Esophagus squamous epithelium (tissue), 5 donors: ENCODE results near the gene ADGRG3. TPM values are rescaled to one million over a fixed set of nuclear protein-coding genes. Genes with fewer than 3 reads are reported as not detected.

Experiments
- DNase-seq: peaks from one replicate; lab custom pipeline; 2025; lab: John Stamatoyannopoulos, UW
- H3K27ac ChIP-seq, 4 donors: fragments of 200-600 bp; sonication (generic); one replicate each; pipeline ENCODE4 v1.5.1; 2016 to 2019; ENCODE audit warnings: mild to moderate bottlenecking in 1 of 4
- H3K27me3 ChIP-seq, 4 donors: fragments of 200-600 bp; sonication (generic); 1 replicate in 3 of 4; 2 replicates in 1 of 4; pipeline versions ENCODE4 v1.5.1 to v1.6.0; 2017 to 2021; ENCODE audit warnings: antibody characterized with exemption in 1 of 4
- H3K36me3 ChIP-seq, 3 donors: fragments of 200-600 bp; sonication (generic); one replicate each; pipeline ENCODE4 v1.5.1; 2016 to 2019
- H3K4me1 ChIP-seq, 3 donors: fragments of 200-600 bp; sonication (generic); one replicate each; pipeline ENCODE4 v1.5.1; 2017 to 2019
- H3K4me3 ChIP-seq, 4 donors: fragments of 200-600 bp; sonication (generic); 1 replicate in 3 of 4; 2 replicates in 1 of 4; pipeline ENCODE4 v1.5.1; 2016 to 2019; ENCODE audit warnings: mild to moderate bottlenecking in 2 of 4, moderate library complexity in 1 of 4
- H3K9me3 ChIP-seq, 3 donors: fragments of 200-600 bp; sonication (generic); one replicate each; pipeline ENCODE4 v1.5.1; 2016 to 2019
- POLR2A ChIP-seq, 4 donors: fragments of 450-650 bp; IDR thresholded peaks; one replicate each; pipeline ENCODE4 v1.6.1; 2017; ENCODE audit warnings: antibody characterized with exemption in 4 of 4, mild to moderate bottlenecking in 4 of 4, moderate library complexity in 3 of 4
- WGBS, 2 donors: methylation state at CpG; one replicate each; pipeline ENCODE4 v1.1.5; 2018; 5-methylcytosine and 5-hydroxymethylcytosine counted together
- intact Hi-C: fragments of 100-400 bp; cut with DNase I; formaldehyde crosslinking; loops from one replicate; pipeline ENCODE4 v1.15.0; 2022
- total RNA-seq, 4 donors: library from RNA; depleted of rRNA; stranded (reverse); fragments of >200 nt; gene quantifications; one replicate each; pipeline ENCODE4 v1.1.0, GENCODE V29; 2016
- TF ChIP-seq, protein P1 (sequence below), 6 experiments: fragments of 450-650 bp in 4 of 6; fragments of 200-600 bp in 2 of 6; sonication (generic) in 2 of 6; IDR thresholded peaks; one replicate each; pipeline ENCODE4 v1.5.1; 2016 to 2019; ENCODE audit warnings: antibody characterized with exemption in 6 of 6, mild to moderate bottlenecking in 4 of 6, moderate library complexity in 4 of 6
- donor health status: DM: yes; HTN: yes; CAD: no.

Gene ADGRG3
- total RNA-seq, 4 donors from 2014 or later, result 1.5 to 3.9 (median 2.1) TPM; not detected in 1

DNA sequence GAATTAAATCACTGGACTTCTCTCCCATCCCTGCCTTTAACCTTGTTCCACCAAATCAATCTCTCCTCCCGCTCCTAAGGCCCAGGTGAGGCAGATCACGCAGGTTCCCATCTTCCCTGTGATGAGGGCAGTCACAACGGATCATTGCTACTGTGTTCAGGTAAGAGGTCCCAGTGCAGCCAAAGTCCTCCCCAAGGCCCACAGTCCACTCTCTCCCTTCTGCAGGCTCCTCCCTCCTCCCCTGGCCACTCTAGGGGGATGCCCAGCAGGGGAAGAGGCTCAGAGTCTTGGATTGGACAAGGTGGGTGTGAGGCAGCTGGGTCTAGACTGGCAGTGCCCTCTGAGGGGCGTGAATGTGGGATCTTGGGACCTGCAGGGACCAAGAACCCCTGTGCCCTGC, 2.6 kb upstream of the ADGRG3 start:
- Histone ChIP-seq H3K27ac (no peak overlapping the region), H3K4me3 (no peak overlapping the region), H3K36me3 (peaks cover 8 to 52% (median 12%) of the 10 kb centered on the region in 3 donors), H3K27me3 (no peaks in the 10 kb centered on the region), H3K9me3 (no peaks in the 10 kb centered on the region), H3K4me1 (no peaks in the 10 kb centered on the region)
- TF ChIP-seq, protein P1, sequence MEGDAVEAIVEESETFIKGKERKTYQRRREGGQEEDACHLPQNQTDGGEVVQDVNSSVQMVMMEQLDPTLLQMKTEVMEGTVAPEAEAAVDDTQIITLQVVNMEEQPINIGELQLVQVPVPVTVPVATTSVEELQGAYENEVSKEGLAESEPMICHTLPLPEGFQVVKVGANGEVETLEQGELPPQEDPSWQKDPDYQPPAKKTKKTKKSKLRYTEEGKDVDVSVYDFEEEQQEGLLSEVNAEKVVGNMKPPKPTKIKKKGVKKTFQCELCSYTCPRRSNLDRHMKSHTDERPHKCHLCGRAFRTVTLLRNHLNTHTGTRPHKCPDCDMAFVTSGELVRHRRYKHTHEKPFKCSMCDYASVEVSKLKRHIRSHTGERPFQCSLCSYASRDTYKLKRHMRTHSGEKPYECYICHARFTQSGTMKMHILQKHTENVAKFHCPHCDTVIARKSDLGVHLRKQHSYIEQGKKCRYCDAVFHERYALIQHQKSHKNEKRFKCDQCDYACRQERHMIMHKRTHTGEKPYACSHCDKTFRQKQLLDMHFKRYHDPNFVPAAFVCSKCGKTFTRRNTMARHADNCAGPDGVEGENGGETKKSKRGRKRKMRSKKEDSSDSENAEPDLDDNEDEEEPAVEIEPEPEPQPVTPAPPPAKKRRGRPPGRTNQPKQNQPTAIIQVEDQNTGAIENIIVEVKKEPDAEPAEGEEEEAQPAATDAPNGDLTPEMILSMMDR (IDR thresholded peaks at IDR 0.05), result no peak
- TF ChIP-seq POLR2A (IDR thresholded peaks at IDR 0.05), result no peak
- intact Hi-C loops, result no loop called here
- 51 to 71% methylated on average over 2 to 4 of the region's 4 CpGs for whole genome bisulfite sequencing, 2 donors
- DNase-seq, result no peak

DNA sequence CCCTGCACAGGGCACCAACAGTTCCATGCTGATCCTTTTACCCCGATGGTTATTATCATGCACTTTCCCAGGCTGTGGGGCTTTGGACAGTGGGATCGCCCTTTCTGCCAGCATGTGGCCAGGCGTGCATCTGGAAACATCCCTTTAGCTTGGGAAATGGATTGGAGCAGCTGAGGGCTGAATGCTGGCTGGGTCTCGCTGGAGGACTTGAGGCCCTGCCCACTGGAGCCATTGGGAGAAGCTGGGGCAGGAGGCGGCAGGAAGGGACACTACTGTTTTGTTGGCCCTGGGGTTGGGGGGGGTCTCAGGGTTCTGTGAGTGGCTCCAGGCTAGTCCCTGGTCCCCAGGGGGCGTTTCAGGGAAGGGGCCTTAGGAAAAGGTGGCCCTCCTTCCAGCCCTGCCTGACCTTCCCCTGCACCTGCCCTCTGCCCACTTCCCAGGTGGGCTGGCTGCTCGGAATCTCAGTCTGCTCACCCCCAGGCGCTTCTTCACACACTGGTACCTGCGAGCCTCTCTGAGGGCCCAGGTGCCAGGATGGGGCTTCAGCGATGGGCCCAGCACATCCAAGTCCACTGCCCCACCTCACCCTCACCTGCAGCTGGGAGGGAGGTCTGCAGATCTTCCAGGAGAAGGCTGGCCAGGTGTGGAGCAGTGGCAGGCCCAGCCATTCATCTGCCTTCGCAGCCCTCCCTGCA, 1.6 kb upstream of the ADGRG3 start:
- 49 to 68% methylated on average over 6 of the region's 11 CpGs for WGBS, 2 donors
- Histone ChIP-seq H3K4me1 (no peaks in the 10 kb centered on the region), H3K27me3 (no peaks in the 10 kb centered on the region), H3K27ac (no peak overlapping the region), H3K36me3 (peaks cover 8 to 42% (median 12%) of the 10 kb centered on the region in 3 donors), H3K4me3 (no peak overlapping the region), H3K9me3 (no peaks in the 10 kb centered on the region)
- intact Hi-C loops, result no loop called here
- DNase-seq, result no peak
- TF ChIP-seq, protein P1 (IDR thresholded peaks at IDR 0.05), result no peak
- no peak for TF ChIP-seq POLR2A (IDR thresholded peaks at IDR 0.05)

DNA sequence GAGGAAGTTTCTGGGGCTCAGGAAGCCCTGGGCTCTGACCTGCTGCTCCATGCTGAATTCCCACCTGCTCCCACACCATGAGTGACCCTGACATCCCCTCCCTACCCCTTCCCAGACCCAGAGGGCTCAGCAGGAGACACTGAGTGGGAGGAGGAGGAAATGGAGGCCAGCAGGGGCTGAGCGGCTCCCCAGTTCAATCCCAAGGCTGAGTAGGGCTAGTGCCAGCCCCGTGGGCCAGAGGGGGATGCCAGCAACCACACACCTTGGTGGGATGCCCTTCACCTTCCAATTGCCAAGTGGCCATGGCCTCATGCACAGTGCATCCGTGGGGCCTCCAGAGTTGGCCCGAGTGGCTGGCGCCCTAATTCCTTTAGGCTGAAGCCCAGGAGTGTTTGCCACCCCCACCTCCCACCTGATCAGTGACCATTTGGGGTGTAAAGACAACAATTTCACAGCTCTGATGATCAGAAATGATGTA, 1.0 kb upstream of the ADGRG3 start:
- DNase-seq, result no peak
- intact Hi-C loops, result no loop called here
- Histone ChIP-seq H3K9me3 (no peaks in the 10 kb centered on the region), H3K4me1 (no peaks in the 10 kb centered on the region), H3K27me3 (no peaks in the 10 kb centered on the region), H3K4me3 (no peak overlapping the region), H3K36me3 (peaks cover 8 to 36% (median 12%) of the 10 kb centered on the region in 3 donors), H3K27ac (no peak overlapping the region)
- WGBS, 2 donors, result 61% methylated on average over 4 of the region's 5 CpGs; no CpG with 5 or more reads in 1 of the 2 donors
- TF ChIP-seq, protein P1 (IDR thresholded peaks at IDR 0.05), result no peak
- TF ChIP-seq POLR2A (IDR thresholded peaks at IDR 0.05), result no peak

DNA sequence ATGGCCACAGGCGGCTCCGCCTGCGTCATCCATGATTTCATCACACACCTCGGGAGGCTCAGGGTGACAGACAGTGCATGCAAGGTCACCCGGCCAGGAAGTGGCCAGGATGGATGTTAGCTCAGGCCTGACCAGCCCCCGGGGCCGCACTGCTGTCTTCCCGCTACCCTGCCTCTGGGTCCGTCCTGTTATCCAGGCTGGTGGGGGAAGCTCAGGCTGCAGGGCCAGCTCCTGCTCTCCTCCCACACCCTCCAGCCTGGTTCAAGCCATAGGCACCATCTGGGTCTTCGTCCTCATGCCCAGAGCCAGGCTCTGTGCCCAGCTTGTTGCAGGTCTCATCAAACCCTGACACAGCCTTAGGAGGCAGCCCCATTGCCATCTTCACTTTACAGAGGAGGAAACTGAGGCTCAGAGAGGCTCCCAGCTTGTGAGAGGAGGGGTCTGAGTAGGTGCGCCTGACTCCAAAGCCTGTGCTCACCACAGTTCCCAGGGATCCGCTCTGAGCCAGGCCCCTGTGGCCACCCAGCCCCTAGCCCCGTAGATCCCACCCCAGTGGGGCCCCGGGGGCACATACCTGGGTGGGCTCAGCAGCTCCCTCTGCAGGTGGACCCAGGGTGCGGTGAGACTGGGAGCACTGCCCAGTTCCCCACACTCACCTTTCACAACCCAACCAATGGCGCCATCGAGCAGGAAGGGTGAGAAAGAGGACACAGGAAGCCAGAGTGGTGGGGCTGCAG, 412 bp upstream of the ADGRG3 start:
- WGBS, 2 donors, result 63 to 70% methylated on average over 5 to 9 of the region's 17 CpGs
- H3K4me1 ChIP-seq, result no peaks in the 10 kb centered on the region

More for the DNA sequence above, 412 bp upstream of the ADGRG3 start:
- peaks cover 7 to 30% (median 8%) of the 10 kb centered on the region in 3 donors for H3K36me3 ChIP-seq
- intact Hi-C loops, result no loop called here
- H3K27me3 ChIP-seq, result peaks cover 0 to 4% (median 0%) of the 10 kb centered on the region in 4 donors
- H3K27ac ChIP-seq, result no peak overlapping the region
- no peak for DNase-seq
- no peak overlapping the region for H3K4me3 ChIP-seq
- H3K9me3 ChIP-seq, result no peaks in the 10 kb centered on the region
- no peak for TF ChIP-seq POLR2A (IDR thresholded peaks at IDR 0.05)
- TF ChIP-seq, protein P1 (IDR thresholded peaks at IDR 0.05), result peak in 1 of 6 experiments; percentile 8
